ELF-1 (cell line): ENCODE data around the gene ZSWIM9.
A peak's percentile ranks its signal among the peaks of the same experiment; 100 is the strongest.
"Not testable (repeated sequence)": the region's sequence is repeated elsewhere in the genome, so short reads cannot be mapped to it uniquely, and the experiment has no call there.

Experiments
- DNase-seq: peaks from one replicate; pipeline ENCODE4 v3.0.0-alpha.2; 2016; ENCODE audit warnings: low read depth, low spot score

ZSWIM9 gene

DNA sequence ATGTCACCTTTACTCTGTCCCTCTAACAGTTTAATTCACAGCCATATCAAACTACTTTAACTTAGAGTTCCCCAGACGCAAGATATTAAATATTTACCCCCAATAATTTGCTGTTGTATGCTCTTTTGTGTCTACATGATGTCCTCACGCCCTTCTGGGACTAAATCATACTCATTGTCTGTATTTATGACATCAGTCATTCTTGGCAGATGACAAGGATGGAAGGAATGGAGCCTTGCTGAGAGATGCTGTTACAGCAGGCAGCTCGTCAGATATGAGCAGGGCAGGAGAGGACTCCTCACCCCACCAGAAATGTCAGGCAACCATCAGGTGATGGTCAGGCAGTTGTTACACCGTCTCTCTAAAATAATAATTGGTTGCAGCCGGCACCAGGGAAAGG lies 43.5 kb downstream of the ZSWIM9 start:
- no peak for DNase-seq

DNA sequence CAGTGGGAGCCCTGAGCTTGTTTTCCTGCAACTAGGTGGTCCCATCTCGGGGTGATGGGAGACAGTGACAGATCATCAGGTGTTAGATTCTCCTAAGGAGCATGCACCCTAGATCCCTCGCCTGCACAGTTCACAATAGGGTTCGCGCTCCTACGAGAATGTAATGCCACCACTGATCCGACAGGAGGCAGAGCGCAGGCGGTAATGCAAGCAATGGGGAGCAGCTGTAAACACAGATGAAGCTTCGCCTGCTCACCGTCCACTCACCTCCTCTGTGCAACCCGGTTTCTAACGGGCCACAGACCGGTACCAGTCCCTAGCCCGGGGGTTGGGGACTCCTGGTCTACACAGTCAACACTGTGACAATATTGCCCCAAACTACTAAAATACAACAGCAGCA lies 46.5 kb downstream of the ZSWIM9 start:
- peak; percentile 37 for DNase-seq

DNA sequence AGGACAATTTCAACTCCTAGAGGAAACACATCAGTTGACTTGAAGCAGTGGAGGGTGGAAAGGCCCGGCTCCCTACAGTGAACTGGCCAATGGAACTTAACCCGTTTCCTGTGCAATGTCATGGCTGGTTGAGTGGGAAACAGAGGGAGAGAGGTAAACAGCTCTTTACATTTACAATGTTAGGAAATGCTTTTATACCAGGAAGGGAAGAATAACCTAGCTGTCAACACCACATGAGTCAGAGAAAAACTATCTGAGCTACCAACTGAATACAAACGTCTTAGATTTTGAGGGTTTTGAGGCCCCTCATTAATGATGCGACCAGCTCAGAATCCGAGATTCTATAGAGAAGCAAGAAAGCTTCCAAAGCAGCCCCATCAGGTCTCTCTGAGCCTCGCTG lies 48.5 kb downstream of the ZSWIM9 start:
- no peak for DNase-seq

DNA sequence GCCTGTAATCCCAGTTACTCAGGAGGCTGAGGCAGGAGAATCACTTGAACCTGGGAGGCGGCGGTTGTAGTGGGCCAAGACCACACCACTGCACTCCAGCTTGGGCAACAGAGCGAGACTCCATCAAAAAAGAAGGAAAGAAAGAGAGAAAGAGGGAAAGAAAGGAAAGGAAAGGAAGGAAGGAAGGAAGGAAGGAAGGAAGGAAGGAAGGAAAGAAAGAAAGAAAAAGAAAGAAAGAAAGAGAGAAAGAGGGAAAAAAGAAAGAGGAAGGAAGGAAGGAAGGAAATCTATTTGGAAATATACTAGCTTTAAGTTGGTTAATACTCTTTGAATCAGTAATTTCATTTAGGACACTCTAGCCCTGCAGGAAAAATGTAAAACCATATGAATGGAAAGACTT lies 50.3 kb downstream of the ZSWIM9 start:
- DNase-seq: not testable (repeated sequence)

DNA sequence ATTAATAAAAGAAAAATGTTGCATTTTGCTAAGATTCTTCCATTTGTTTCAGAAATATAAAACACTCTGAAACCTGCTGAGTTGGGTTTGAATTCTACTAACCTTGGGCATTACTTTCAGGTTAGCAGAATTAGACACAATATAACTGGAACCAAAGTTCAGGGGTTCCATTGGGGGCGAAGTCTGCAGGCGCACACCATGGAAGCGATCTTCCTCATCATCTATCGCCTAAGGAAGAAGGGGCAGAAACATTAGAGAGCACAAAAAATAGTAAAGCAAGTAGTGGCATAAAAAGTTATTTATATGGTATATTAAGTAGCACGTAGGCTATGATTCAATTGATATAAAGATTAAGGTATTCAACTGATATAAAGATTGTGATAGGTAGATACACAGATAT lies 51.1 kb downstream of the ZSWIM9 start:
- no peak for DNase-seq

DNA sequence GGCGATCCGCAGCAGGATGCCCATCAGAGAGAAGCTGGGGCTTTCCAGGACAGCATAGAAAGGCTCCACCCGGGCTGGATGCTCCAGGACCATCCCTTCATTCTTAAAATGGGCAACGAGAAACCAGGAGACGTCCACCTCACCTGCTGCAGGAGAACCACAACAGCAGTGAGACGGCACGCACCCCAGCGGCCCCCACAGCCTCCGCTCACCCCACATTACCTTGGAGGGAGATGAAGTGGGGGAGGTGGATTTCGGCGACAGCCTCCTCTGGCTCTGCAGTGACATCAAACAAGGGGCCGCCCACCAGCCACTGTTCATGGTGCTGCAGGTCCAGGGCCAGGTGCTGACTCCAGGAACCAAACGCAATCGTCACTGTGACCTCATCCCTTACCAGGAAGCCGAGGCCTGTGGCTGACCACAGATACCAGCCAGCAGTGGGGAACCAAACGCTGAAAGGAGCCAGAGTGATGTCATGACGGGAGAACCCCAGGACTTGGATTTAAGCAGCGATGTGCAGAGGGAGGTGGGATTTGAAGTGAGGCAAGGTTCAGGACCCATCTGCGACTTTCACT lies 60.2 kb downstream of the ZSWIM9 start:
- DNase-seq: no peak

DNA sequence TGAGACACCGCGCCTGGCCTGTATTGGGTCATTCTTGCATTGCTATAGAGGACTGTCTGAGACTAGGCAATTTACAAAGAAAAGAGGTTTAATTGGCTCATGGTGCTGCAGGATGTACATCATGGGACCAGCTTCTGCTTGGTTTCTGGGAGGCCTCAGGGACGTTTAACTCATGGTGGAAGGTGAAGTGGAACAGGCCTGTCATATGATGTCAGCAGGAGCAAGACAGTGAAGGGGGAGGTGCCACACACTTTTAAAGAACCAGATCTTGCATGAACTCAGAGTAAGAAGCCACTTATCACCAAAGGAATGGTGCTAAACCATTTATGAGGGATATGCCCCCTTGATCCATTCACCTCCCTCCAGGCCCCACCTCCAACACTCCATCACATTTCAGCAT lies 66.6 kb downstream of the ZSWIM9 start:
- DNase-seq: peak; percentile 14

DNA sequence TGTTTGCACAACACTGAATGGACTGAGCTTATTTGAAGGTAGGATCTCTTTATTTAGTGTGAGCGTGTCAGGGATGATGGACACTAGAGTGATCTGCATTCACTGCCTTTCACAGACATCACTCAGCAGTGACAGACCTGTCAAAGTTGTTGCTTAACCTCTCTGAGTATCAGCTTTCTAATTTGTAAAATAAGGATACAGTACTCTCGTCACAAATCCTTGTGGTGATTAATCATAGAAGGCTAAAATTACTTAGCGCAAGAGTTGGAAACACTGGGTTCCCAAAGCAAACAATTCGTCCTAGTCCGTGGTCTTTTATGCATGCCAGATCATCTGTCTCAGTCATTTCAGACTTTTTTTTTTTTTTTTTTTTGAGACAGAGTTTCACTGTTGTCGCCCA lies 68.6 kb downstream of the ZSWIM9 start:
- no peak for DNase-seq

DNA sequence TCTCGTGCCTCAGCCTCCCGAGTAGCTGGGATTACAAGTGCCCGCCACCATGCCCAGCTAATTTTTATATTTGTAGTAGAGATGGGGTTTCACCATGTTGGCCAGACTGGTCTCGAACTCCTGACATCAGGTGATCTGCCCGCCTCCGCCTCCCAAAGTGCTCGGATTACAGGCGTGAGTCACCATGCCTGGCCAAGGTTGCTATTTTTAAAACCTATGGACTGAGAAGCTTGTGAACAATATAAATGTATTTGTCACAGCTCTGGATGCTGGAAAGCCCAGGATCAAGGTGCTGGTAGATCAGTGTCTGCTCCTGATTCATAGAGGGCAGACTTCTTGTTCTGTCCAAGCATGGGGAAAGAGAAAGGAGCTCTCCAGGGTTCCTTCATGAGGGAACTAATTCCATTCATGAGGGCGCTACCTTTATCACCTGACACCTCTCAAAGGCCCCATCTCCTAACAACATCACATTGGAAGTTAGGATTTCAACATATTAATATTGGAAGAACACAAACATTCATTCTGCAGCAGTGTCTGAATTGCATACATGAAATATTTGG lies 69.2 kb downstream of the ZSWIM9 start:
- no peak for DNase-seq

DNA sequence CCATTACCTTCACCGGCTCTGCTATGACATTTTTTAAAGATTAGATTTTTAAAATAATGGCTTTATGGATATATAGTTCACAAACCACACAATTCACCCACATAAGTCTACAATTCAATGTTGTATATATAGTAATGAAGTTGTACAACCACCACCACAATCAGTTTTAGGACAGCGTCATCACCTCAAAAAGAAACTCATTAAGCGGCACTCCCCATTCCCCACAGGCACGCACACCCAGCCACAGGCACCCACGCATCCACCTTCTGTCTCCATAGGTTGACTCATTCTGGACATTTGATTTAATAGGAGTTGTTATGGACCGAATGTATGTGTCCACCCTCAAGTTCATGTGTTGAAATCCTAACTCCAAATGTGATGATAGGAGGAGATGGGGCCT lies 71.3 kb downstream of the ZSWIM9 start:
- DNase-seq: not testable (repeated sequence)

DNA sequence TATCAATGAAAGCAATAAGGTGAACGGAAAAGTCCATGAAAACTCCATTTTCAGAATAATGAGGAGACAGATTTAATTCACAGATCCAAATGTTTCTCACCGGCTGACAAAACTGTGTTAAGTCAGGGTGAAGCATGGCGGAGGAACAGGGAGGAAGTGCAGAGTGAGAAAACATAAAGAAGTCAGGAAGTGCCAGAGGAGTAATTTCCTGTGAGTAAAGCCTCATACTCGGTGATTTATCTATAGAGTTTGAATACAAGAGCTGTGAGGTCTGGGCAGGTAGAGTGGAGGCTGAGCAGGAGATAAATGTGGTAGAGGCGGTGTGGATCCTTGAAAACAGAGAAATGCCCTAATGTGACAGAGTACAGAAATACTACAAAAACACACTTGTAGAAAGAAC lies 73.8 kb downstream of the ZSWIM9 start:
- no peak for DNase-seq

DNA sequence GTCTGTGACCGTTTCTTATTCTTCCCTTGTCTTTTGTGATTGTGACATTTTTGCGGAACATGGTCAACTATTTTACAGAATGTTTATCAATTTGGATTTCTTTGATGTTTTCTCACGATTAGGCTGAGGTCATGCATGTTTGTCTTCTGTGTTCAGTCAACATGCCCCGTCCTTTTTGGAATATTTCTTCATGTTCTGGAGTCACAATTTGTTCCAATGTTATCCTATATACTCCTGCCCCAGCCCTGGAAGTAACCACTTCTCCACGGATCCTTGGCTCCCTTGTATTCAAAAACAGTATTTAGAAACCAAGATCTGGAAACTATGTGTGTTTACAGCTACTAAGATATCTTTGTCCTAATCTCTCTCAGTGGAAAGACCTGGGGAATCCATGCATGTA lies 75.6 kb downstream of the ZSWIM9 start:
- DNase-seq: no peak

DNA sequence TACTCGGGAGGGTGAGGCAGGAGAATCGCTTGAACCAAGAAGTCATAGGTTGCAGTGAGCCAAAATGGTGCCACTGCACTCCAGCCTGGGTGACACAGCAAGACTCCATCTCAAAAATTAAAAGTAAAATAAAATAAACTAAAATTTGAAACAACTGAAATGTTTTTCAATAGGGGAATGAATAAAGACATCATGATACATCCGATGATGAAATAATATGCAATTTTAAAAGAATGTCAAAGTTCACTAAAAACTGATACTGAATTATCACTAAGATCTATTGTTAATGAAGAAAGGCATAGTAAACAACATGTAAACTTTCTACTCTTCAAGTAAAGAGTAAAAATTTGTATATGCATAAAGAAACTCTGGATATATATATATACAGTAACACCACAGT lies 76.7 kb downstream of the ZSWIM9 start:
- no peak for DNase-seq
